ENCODE data around the gene KHSRP.

KHSRP gene

GRCh38 chr19:6374711-6375410 is 49.8 kb downstream of the KHSRP start:
- no peak overlapping the region for H3K4me3 ChIP-seq (ENCODE audit: control insufficient read depth, low read depth, low read length)
- DNase-seq (ENCODE audit: low read depth), result no peak
- no peak for TF ChIP-seq CTCF (IDR thresholded peaks at IDR 0.05; ENCODE audit: control insufficient read depth, insufficient read depth, low read depth, low read length, missing control alignments)

- TF ChIP-seq CTCF (IDR thresholded peaks at IDR 0.05; ENCODE audit: control insufficient read depth, insufficient read depth, low read depth, low read length, missing control alignments), result no peak
- DNase-seq (ENCODE audit: low read depth), result no peak
- H3K4me3 ChIP-seq (ENCODE audit: control insufficient read depth, low read depth, low read length), result no peak overlapping the region
Measured at GRCh38 chr19:6374161-6374709, 50.4 kb downstream of the KHSRP start.

DNA sequence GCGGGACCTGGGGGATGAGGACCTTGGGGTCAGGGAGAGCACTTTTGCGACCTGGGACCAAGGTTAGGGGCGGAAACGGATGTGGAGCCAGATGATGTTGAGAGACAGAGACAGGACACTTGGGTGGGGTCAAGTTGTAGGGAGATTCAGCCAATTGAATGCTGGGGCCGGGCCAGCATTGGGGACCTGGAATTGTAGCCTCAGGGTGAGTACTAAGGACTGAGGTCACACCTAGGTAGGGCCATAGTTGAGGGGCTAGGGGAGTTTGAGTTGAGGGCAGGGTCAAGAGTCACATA is 50.9 kb downstream of the KHSRP start:
- DNase-seq (ENCODE audit: low read depth), result no peak
- H3K4me3 ChIP-seq (ENCODE audit: control insufficient read depth, low read depth, low read length), result peak overlapping the region; percentile 46
- no peak for TF ChIP-seq CTCF (IDR thresholded peaks at IDR 0.05; ENCODE audit: control insufficient read depth, insufficient read depth, low read depth, low read length, missing control alignments)

- H3K4me3 ChIP-seq (ENCODE audit: control insufficient read depth, low read depth, low read length), result peak overlapping the region; percentile 58
- peak; percentile 90 for DNase-seq (ENCODE audit: low read depth)
- no peak for TF ChIP-seq CTCF (IDR thresholded peaks at IDR 0.05; ENCODE audit: control insufficient read depth, insufficient read depth, low read depth, low read length, missing control alignments)
Measured at GRCh38 chr19:6373096-6373812, 51.4 kb downstream of the KHSRP start.

DNA sequence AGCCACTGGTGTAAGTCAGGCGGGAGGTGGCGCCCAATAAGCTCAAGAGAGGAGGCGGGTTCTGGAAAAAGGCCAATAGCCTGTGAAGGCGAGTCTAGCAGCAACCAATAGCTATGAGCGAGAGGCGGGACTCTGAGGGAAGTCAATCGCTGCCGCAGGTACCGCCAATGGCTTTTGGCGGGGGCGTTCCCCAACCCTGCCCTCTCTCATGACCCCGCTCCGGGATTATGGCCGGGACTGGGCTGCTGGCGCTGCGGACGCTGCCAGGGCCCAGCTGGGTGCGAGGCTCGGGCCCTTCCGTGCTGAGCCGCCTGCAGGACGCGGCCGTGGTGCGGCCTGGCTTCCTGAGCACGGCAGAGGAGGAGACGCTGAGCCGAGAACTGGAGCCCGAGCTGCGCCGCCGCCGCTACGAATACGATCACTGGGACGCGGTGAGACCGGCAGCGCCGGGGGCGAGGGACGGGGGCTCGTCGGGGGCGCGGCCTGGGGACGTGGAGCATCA is 52.0 kb downstream of the KHSRP start, which contains the start of gene ALKBH7:
ALKBH7 (plus strand) TSS at position 201 of the 502 bp plus-strand sequence; CDS start at position 228, 27 bp downstream.
- DNase-seq (ENCODE audit: low read depth), result peak; percentile 100
- H3K4me3 ChIP-seq (ENCODE audit: control insufficient read depth, low read depth, low read length), result peak within 1 kb of the TSS; percentile 58
- TF ChIP-seq CTCF (IDR thresholded peaks at IDR 0.05; ENCODE audit: control insufficient read depth, insufficient read depth, low read depth, low read length, missing control alignments), result no peak

GRCh38 chr19:6364353-6364752 is 60.3 kb downstream of the KHSRP start:
- no peak for DNase-seq (ENCODE audit: low read depth)
- TF ChIP-seq CTCF (IDR thresholded peaks at IDR 0.05; ENCODE audit: control insufficient read depth, insufficient read depth, low read depth, low read length, missing control alignments), result no peak

More at GRCh38 chr19:6364353-6364752, 60.3 kb downstream of the KHSRP start:
- H3K4me3 ChIP-seq (ENCODE audit: control insufficient read depth, low read depth, low read length), result no peak overlapping the region

All from AG09309 (cell line).